Endothelial cell of umbilical vein (primary cell): Measurements from ENCODE around the gene TIMM9. TPM values are rescaled to one million over a fixed set of nuclear protein-coding genes. Genes with fewer than 3 reads are reported as not detected.

ENCODE experiments used
- BruUV-seq: library from RNA; stranded (reverse); fragments of 400-500 nt; replicated peaks from 2 replicates; lab custom pipeline; 2021; lab: Mats Ljungman, UMichigan
- CTCF ChIA-PET: fragments of 300-600, 350-600 bp; sonication (Branson Sonifier 250); formaldehyde crosslinking; loops from one replicate; lab custom pipeline; 2021; ENCODE audit warnings: antibody characterized with exemption, inconsistent platforms; lab: Charles Lee
- POLR2A ChIA-PET: fragments of 300-600, 350-600 bp; sonication (Branson Sonifier 250); formaldehyde crosslinking; loops from one replicate; lab custom pipeline; 2021; ENCODE audit warnings: antibody characterized with exemption, inconsistent platforms; lab: Charles Lee
- DNase-seq: peaks from one replicate; pipeline ENCODE4 v3.0.0-alpha.2; 2011; ENCODE audit warnings: low read depth, low spot score
- FAIRE-seq: peaks from 2 replicates; lab custom pipeline; 2011; peaks lifted over from hg19 to GRCh38; lab: Jason Lieb, UNC
- H2AFZ ChIP-seq: 2 replicates; pipeline ENCODE4 v1.6.0; 2012; ENCODE audit warnings: low read depth, low read length, control low read depth, inconsistent platforms
- H3K27ac ChIP-seq: 2 replicates; pipeline ENCODE4 v1.5.1; 2011; ENCODE audit warnings: low read depth, mild to moderate bottlenecking, control low read depth, low read length, moderate library complexity; ENCODE audit not compliant: insufficient read depth
- H3K27me3 ChIP-seq, 2 experiments: 2 replicates each; pipeline versions ENCODE4 v1.6.0 to v1.6.1; 2011; ENCODE audit warnings: low read length in 2 of 2, mixed read lengths in 1 of 2; ENCODE audit not compliant: control insufficient read depth in 2 of 2, insufficient read depth in 2 of 2
- H3K36me3 ChIP-seq, 2 experiments: 2 replicates in 1 of 2; 3 replicates in 1 of 2; pipeline ENCODE4 v1.5.1; 2011; ENCODE audit warnings: low read length in 2 of 2, mild to moderate bottlenecking in 1 of 2, moderate library complexity in 1 of 2; ENCODE audit not compliant: control insufficient read depth in 2 of 2, insufficient read depth in 2 of 2; ENCODE audit errors: extremely low read depth in 1 of 2
- H3K4me1 ChIP-seq: 3 replicates; pipeline ENCODE4 v1.5.1; 2011; ENCODE audit warnings: mild to moderate bottlenecking, low read length; ENCODE audit not compliant: control insufficient read depth, insufficient read depth; ENCODE audit errors: extremely low read depth
- H3K4me2 ChIP-seq: 2 replicates; pipeline ENCODE4 v1.6.1; 2011; ENCODE audit warnings: low read length, control low read depth, mixed read lengths; ENCODE audit not compliant: insufficient read depth
- H3K4me3 ChIP-seq, 3 experiments: fragments of 200-600 bp in 1 of 3; sonication (generic), shearing (Covaris generic) in 1 of 3; replicated peaks in 1 of 3; 2 replicates each; pipeline ENCODE4 v1.5.1; 2011 to 2016; ENCODE audit warnings: control low read depth in 3 of 3, low read length in 3 of 3, mild to moderate bottlenecking in 2 of 3, inconsistent platforms in 1 of 3, low read depth in 1 of 3, moderate library complexity in 1 of 3; ENCODE audit not compliant: insufficient read depth in 1 of 3
- H3K79me2 ChIP-seq: 2 replicates; pipeline ENCODE4 v1.6.0; 2012; ENCODE audit warnings: low read length, inconsistent platforms; ENCODE audit not compliant: control insufficient read depth, insufficient read depth
- H3K9ac ChIP-seq: replicated peaks from 2 replicates; pipeline ENCODE3; 2011; ENCODE audit warnings: low read length, control low read depth; ENCODE audit not compliant: insufficient read depth; ENCODE audit errors: extremely low read depth
- H3K9me1 ChIP-seq: replicated peaks from 3 replicates; pipeline ENCODE4 v1.6.0; 2011; ENCODE audit warnings: mild to moderate bottlenecking, low read length; ENCODE audit not compliant: control insufficient read depth, insufficient read depth; ENCODE audit errors: extremely low read depth
- H3K9me3 ChIP-seq: replicated peaks from 2 replicates; pipeline ENCODE4 v1.5.1; 2012; ENCODE audit warnings: low read length, inconsistent platforms; ENCODE audit not compliant: control insufficient read depth, insufficient read depth
- H4K20me1 ChIP-seq: replicated peaks from 2 replicates; pipeline ENCODE3; 2011; ENCODE audit warnings: mild to moderate bottlenecking, low read length; ENCODE audit not compliant: control insufficient read depth, insufficient read depth; ENCODE audit errors: extremely low read depth
- FOS ChIP-seq: IDR thresholded peaks from 2 replicates; pipeline ENCODE4 v1.6.1; 2011; ENCODE audit warnings: mild to moderate bottlenecking, low read length, moderate library complexity, borderline replicate concordance; ENCODE audit not compliant: insufficient read depth
- GATA2 ChIP-seq: IDR thresholded peaks from 2 replicates; pipeline ENCODE4 v1.7.0; 2011; ENCODE audit warnings: low read depth, mild to moderate bottlenecking, moderate library complexity, mixed read lengths, low read length; ENCODE audit not compliant: insufficient read length, insufficient read depth
- MAX ChIP-seq: IDR thresholded peaks from 2 replicates; pipeline ENCODE4 v1.6.1; 2011; ENCODE audit not compliant: insufficient read depth, insufficient read length
- MYC ChIP-seq: IDR thresholded peaks from one replicate; pipeline ENCODE4 v1.6.1; 2011; ENCODE audit warnings: mild to moderate bottlenecking, low read depth, low read length
- POLR2A ChIP-seq: IDR thresholded peaks from 2 replicates; pipeline ENCODE4 v1.6.1; 2012; ENCODE audit warnings: low read depth, mild to moderate bottlenecking, control low read depth, low read length
- POLR2AphosphoS5 ChIP-seq: IDR thresholded peaks from 2 replicates; pipeline ENCODE4 v1.6.1; 2012; ENCODE audit warnings: low read depth, mild to moderate bottlenecking, control low read depth, low read length, moderate library complexity; ENCODE audit not compliant: insufficient read depth
- dilution Hi-C: fragments of 300-500 bp; cut with MboI; formaldehyde crosslinking; loops from one replicate; pipeline ENCODE4 v1.15.0; 2019; ENCODE audit warnings: low sequenced_read_pairs; ENCODE audit not compliant: extremely low pct_ligation_motif_present
- intact Hi-C: fragments of 100-400 bp; cut with micrococcal nuclease; formaldehyde crosslinking; loops from one replicate; pipeline ENCODE4 v1.10.0; 2022
- polyA plus RNA-seq, 4 experiments: library from polyadenylated mRNA; depleted of rRNA in 3 of 4; stranded (reverse) in 3 of 4; unstranded in 1 of 4; fragments of >200 nt; gene quantifications; 2 replicates each; pipeline versions ENCODE4 v1.2.1 to v1.2.3, GENCODE V29; 2011 to 2012; ENCODE audit warnings: missing spikeins in 1 of 4
- total RNA-seq: library from RNA; stranded (reverse); gene quantifications from 2 replicates; pipeline ENCODE4 v1.2.3, GENCODE V29; 2021

The TIMM9 gene
- total and polyA plus RNA-seq, 2 donors (not counting 3 experiments of a cell fraction or from before 2014, with no cell fraction given), result 20.2 to 38.0 TPM

GRCh38 chr14:58439476-58439875, 12.1 kb upstream of the TIMM9 start:
- DNase-seq (no peak), FAIRE-seq (no peak)
- dilution Hi-C loops, result no loop called here
- Histone ChIP-seq H3K27me3 (no peaks in the 10 kb centered on the region), H3K79me2 (no peaks in the 10 kb centered on the region), H3K9ac (no peak overlapping the region), H3K4me3 (no peak overlapping the region), H3K9me3 (no peaks in the 10 kb centered on the region), H3K27ac (no peak overlapping the region), H4K20me1 (no peaks in the 10 kb centered on the region), H3K4me2 (no peak overlapping the region), H3K36me3 (peaks cover 0 to 10% of the 10 kb centered on the region in 2 experiments), H3K9me1 (no peaks in the 10 kb centered on the region), H3K4me1 (no peaks in the 10 kb centered on the region), H2AFZ (no peak overlapping the region)
- POLR2A ChIA-PET, result no interaction called here
- no peak for TF ChIP-seq MAX
- no peak for TF ChIP-seq GATA2
- no TSS peak for BruUV-seq
- CTCF ChIA-PET, result no interaction called here
- intact Hi-C loops, result no loop called here

- H3K36me3 ChIP-seq, result peaks cover 0 to 6% of the 10 kb centered on the region in 2 experiments
- H3K79me2 ChIP-seq, result peaks cover 34% of the 10 kb centered on the region
- H3K27ac ChIP-seq, result no peak overlapping the region
- intact Hi-C loops (no loop called here), dilution Hi-C loops (no loop called here)
- H3K9me1 ChIP-seq, result no peaks in the 10 kb centered on the region
- H4K20me1 ChIP-seq, result no peaks in the 10 kb centered on the region
- H3K4me1 ChIP-seq, result peaks cover 21% of the 10 kb centered on the region
- TF ChIP-seq MYC, result no peak
- no peak for TF ChIP-seq MAX
- TF ChIP-seq FOS, result peak; percentile 8
- no peak for TF ChIP-seq POLR2AphosphoS5
- TF ChIP-seq POLR2A, result no peak
- no peak for TF ChIP-seq GATA2
- DNase-seq (peak; percentile 4), FAIRE-seq (no peak)
- CTCF ChIA-PET, result interaction anchor here (0.9 kb wide), 1 partner anchor 43 kb away, joined by 3 read pairs; no protein-coding TSS in a partner anchor
- no peak overlapping the region for H3K4me3 ChIP-seq
- no peak overlapping the region for H3K9ac ChIP-seq
- H2AFZ ChIP-seq, result no peak overlapping the region
- no peak overlapping the region for H3K4me2 ChIP-seq
- H3K27me3 ChIP-seq, result no peaks in the 10 kb centered on the region
- no peaks in the 10 kb centered on the region for H3K9me3 ChIP-seq
- POLR2A ChIA-PET, result no interaction called here
- BruUV-seq, result no TSS peak
Observed at GRCh38 chr14:58430156-58430555, 2.8 kb upstream of the TIMM9 start.
